Upper lobe of left lung (tissue), 6 donors: ENCODE measurements around the gene ITGB3. TPM values are rescaled to one million over a fixed set of nuclear protein-coding genes. Genes with fewer than 3 reads are reported as not detected.

Experiments
- ATAC-seq, 2 donors: fragments of 200-7000 bp; cut with Tn5 transposase; one replicate each; pipeline ENCODE4 v1.9.1; 2022; ENCODE audit warnings: mild to moderate bottlenecking in 2 of 2, moderate library complexity in 2 of 2; ENCODE audit not compliant: low FRiP score in 2 of 2
- DNase-seq, 2 donors: peaks; one replicate each; pipeline ENCODE4 v3.0.0-alpha.2; 2019 to 2020
- H3K27ac ChIP-seq, 4 donors: fragments of 200-600 bp; sonication (generic); one replicate each; pipeline ENCODE4 v1.5.1; 2016 to 2019
- H3K27me3 ChIP-seq, 4 donors: fragments of 200-600 bp; sonication (generic); one replicate each; pipeline ENCODE4 v1.5.1; 2017 to 2019
- H3K36me3 ChIP-seq, 4 donors: fragments of 200-600 bp; sonication (generic); one replicate each; pipeline ENCODE4 v1.5.1; 2016 to 2019
- H3K4me1 ChIP-seq, 4 donors: fragments of 200-600 bp; sonication (generic); one replicate each; pipeline ENCODE4 v1.5.1; 2018 to 2019
- H3K4me3 ChIP-seq, 4 donors: fragments of 200-600 bp; sonication (generic); one replicate each; pipeline ENCODE4 v1.5.1; 2017 to 2019; ENCODE audit warnings: mild to moderate bottlenecking in 2 of 4, moderate library complexity in 1 of 4
- H3K9me3 ChIP-seq, 4 donors: fragments of 200-600 bp; sonication (generic); one replicate each; pipeline ENCODE4 v1.5.1; 2018 to 2019
- EP300 ChIP-seq, 4 donors: sonication (generic); formaldehyde crosslinking; IDR thresholded peaks; one replicate each; pipeline ENCODE4 v1.5.1; 2017; ENCODE audit warnings: antibody characterized with exemption in 4 of 4, control low read depth in 2 of 4
- POLR2A ChIP-seq, 4 donors: fragments of 450-650 bp; IDR thresholded peaks; one replicate each; pipeline ENCODE4 v1.5.1; 2016 to 2017; ENCODE audit warnings: antibody characterized with exemption in 4 of 4, mild to moderate bottlenecking in 2 of 4
- POLR2AphosphoS5 ChIP-seq, 2 donors: sonication (generic); formaldehyde crosslinking; IDR thresholded peaks; one replicate each; pipeline ENCODE4 v1.5.1; 2017; ENCODE audit warnings: antibody characterized with exemption in 2 of 2
- WGBS, 2 donors: methylation state at CpG; one replicate each; pipeline ENCODE4 v1.1.5; 2017 to 2018; 5-methylcytosine and 5-hydroxymethylcytosine counted together
- total RNA-seq, 6 donors: library from RNA; depleted of rRNA in 4 of 6; stranded (reverse); fragments of >200 nt in 4 of 6; gene quantifications; one replicate each; pipeline versions ENCODE4 v1.1.0 to v1.2.1, GENCODE V29; 2016 to 2021
- TF ChIP-seq, protein P1 (sequence below), 6 experiments: fragments of 450-650 bp in 4 of 6; fragments of 200-600 bp in 2 of 6; sonication (generic) in 2 of 6; IDR thresholded peaks; one replicate each; pipeline ENCODE4 v1.5.1; 2016 to 2019; ENCODE audit warnings: antibody characterized with exemption in 6 of 6
- donor health status: DM: no; HTN: no; CAD: no; lungs with moderate emphysema.
- donor health status: DM: no; HTN: yes; CAD: no; lungs with severe emphysema.

ITGB3 gene
- total RNA-seq, 6 donors from 2014 or later = 3.4 to 17.8 (median 9.8) TPM

DNA sequence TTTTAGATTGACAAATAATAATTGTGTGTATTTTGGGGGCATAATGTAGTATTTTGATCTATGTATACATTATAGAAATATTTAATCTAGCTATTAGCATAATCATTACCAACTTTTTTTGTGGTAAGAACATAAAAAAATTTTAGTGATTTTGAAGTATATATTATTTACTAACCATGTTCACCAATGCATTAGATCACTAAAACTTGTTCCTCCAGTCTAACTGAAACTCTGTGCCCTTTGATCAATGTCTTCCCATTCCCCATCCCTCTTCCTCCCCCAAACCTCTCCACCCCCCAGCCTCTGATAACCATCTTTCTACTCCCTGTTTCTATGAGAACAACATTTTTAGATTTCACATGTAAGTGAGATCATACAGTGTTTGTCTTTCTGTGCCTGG, 78.7 kb downstream of the ITGB3 start:
- H3K27me3 ChIP-seq = no peaks in the 10 kb centered on the region
- no peak overlapping the region for H3K4me3 ChIP-seq
- no peak overlapping the region for H3K27ac ChIP-seq
- DNase-seq (no peak), ATAC-seq (no peak)
- peaks cover 0 to 5% (median 0%) of the 10 kb centered on the region in 4 donors for H3K36me3 ChIP-seq
- TF ChIP-seq EP300 (IDR thresholded peaks at IDR 0.05) (no peak), POLR2A (IDR thresholded peaks at IDR 0.05) (no peak), POLR2AphosphoS5 (IDR thresholded peaks at IDR 0.05) (no peak)
- TF ChIP-seq, protein P1, sequence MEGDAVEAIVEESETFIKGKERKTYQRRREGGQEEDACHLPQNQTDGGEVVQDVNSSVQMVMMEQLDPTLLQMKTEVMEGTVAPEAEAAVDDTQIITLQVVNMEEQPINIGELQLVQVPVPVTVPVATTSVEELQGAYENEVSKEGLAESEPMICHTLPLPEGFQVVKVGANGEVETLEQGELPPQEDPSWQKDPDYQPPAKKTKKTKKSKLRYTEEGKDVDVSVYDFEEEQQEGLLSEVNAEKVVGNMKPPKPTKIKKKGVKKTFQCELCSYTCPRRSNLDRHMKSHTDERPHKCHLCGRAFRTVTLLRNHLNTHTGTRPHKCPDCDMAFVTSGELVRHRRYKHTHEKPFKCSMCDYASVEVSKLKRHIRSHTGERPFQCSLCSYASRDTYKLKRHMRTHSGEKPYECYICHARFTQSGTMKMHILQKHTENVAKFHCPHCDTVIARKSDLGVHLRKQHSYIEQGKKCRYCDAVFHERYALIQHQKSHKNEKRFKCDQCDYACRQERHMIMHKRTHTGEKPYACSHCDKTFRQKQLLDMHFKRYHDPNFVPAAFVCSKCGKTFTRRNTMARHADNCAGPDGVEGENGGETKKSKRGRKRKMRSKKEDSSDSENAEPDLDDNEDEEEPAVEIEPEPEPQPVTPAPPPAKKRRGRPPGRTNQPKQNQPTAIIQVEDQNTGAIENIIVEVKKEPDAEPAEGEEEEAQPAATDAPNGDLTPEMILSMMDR (IDR thresholded peaks at IDR 0.05) = no peak
- H3K9me3 ChIP-seq = no peaks in the 10 kb centered on the region
- H3K4me1 ChIP-seq = no peaks in the 10 kb centered on the region

- Histone ChIP-seq H3K36me3 (peaks cover 0 to 5% (median 0%) of the 10 kb centered on the region in 4 donors), H3K27me3 (no peaks in the 10 kb centered on the region), H3K9me3 (no peaks in the 10 kb centered on the region), H3K4me3 (no peak overlapping the region), H3K4me1 (no peaks in the 10 kb centered on the region), H3K27ac (no peak overlapping the region)
- 76 to 81% methylated on average over 4 of the region's 4 CpGs for WGBS, 2 donors
- ATAC-seq (no peak), DNase-seq (no peak)
- TF ChIP-seq POLR2AphosphoS5 (IDR thresholded peaks at IDR 0.05) (no peak), EP300 (IDR thresholded peaks at IDR 0.05) (no peak), POLR2A (IDR thresholded peaks at IDR 0.05) (no peak)
- TF ChIP-seq, protein P1 (IDR thresholded peaks at IDR 0.05) = no peak
Measured at GRCh38 chr17:47335101-47335936, 81.7 kb downstream of the ITGB3 start.

- no peak for TF ChIP-seq POLR2AphosphoS5 (IDR thresholded peaks at IDR 0.05)
- TF ChIP-seq, protein P1 (IDR thresholded peaks at IDR 0.05) = no peak
- no peak for TF ChIP-seq POLR2A (IDR thresholded peaks at IDR 0.05)
Measured at GRCh38 chr17:47338026-47338425, 84.4 kb downstream of the ITGB3 start.

DNA sequence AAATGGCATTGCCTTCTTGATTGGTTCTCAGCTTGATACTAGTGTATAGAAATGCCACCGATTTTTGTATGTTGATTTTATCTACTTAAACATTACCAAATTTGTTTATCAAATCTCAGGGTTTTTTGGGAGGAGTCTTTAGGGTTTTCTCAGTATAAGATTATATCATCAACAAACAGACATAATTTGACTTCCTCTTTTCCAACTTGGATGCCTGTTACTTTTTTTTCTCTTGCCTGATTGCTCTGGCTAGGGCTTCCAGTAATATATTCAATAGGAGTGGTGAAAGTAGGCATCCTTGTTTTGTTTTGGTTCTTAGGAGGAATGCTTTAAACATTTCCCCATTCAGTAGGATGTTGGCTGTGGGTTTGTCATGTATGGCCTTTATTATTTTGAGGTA, 99.2 kb downstream of the ITGB3 start:
- H3K36me3 ChIP-seq = no peaks in the 10 kb centered on the region
- no peaks in the 10 kb centered on the region for H3K9me3 ChIP-seq
- no peak overlapping the region for H3K4me3 ChIP-seq
- TF ChIP-seq POLR2AphosphoS5 (IDR thresholded peaks at IDR 0.05) (no peak), EP300 (IDR thresholded peaks at IDR 0.05) (no peak), POLR2A (IDR thresholded peaks at IDR 0.05) (no peak)
- TF ChIP-seq, protein P1 (IDR thresholded peaks at IDR 0.05) = no peak
- WGBS, 2 donors = 50 to 52% methylated on average over 1 of the region's 1 CpG
- ATAC-seq (no peak), DNase-seq (no peak)
- H3K4me1 ChIP-seq = no peaks in the 10 kb centered on the region
- no peak overlapping the region for H3K27ac ChIP-seq
- H3K27me3 ChIP-seq = no peaks in the 10 kb centered on the region

More at GRCh38 chr17:47338026-47338425, 84.4 kb downstream of the ITGB3 start:
- WGBS, 2 donors = 97 to 98% methylated on average over 3 of the region's 3 CpGs
- Histone ChIP-seq H3K4me1 (no peaks in the 10 kb centered on the region), H3K27me3 (no peaks in the 10 kb centered on the region), H3K4me3 (no peak overlapping the region), H3K36me3 (peaks cover 0 to 5% (median 0%) of the 10 kb centered on the region in 4 donors), H3K27ac (no peak overlapping the region), H3K9me3 (no peaks in the 10 kb centered on the region)
- ATAC-seq = no peak
- DNase-seq = no peak

DNA sequence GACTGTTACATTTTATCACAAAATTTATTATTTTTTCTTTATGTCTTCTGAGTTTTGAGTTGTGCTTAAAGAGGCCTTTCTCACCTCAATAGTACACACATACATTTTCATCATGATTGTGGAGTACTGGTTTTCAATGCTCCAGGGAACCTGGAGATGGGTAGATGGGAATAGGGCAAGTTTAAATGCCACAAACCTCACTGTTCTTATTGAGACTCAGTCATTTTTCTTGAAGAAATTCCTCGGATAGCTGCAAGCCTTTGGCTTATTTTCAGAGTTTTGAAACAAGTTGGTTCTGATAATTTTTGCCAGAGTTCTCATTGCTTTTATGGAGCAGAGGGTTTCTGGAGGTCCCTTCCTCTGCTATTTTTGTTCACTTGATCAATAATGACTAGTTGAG, 105.0 kb downstream of the ITGB3 start:
- no peaks in the 10 kb centered on the region for H3K9me3 ChIP-seq
- H3K36me3 ChIP-seq = no peaks in the 10 kb centered on the region
- ATAC-seq (no peak), DNase-seq (no peak)
- H3K4me1 ChIP-seq = no peaks in the 10 kb centered on the region
- 85 to 92% methylated on average over 1 of the region's 1 CpG for WGBS, 2 donors
- no peaks in the 10 kb centered on the region for H3K27me3 ChIP-seq
- H3K4me3 ChIP-seq = no peak overlapping the region
- TF ChIP-seq POLR2A (IDR thresholded peaks at IDR 0.05) (no peak), POLR2AphosphoS5 (IDR thresholded peaks at IDR 0.05) (no peak), EP300 (IDR thresholded peaks at IDR 0.05) (no peak)
- TF ChIP-seq, protein P1 (IDR thresholded peaks at IDR 0.05) = no peak
- H3K27ac ChIP-seq = no peak overlapping the region
